OCI-LY7 (cell line): ENCODE measurements around the gene ROBO1. TPM values are rescaled to one million over a fixed set of nuclear protein-coding genes. Genes with fewer than 3 reads are reported as not detected.

ENCODE experiments used
- BruUV-seq: library from RNA; stranded (reverse); fragments of 400-500 nt; replicated peaks from 2 replicates; lab custom pipeline; 2021; lab: Mats Ljungman, UMichigan
- CTCF ChIA-PET: fragments of 300-600 bp; sonication (Branson Sonifier 250); formaldehyde crosslinking; loops from one replicate; lab custom pipeline; 2022; ENCODE audit warnings: antibody characterized with exemption; ENCODE audit not compliant: unreplicated experiment; lab: Charles Lee
- POLR2A ChIA-PET: fragments of 300-600 bp; sonication (Branson Sonifier 250); formaldehyde crosslinking; loops from one replicate; lab custom pipeline; 2022; ENCODE audit warnings: antibody characterized with exemption; lab: Charles Lee
- DNase-seq: peaks from one replicate; pipeline ENCODE4 v3.0.0-alpha.2; 2015; ENCODE audit warnings: low spot score
- H2AFZ ChIP-seq: fragments of 200-600 bp; sonication (generic), shearing (Covaris generic); 2 replicates; pipeline ENCODE4 v1.6.1; 2014; ENCODE audit warnings: mild to moderate bottlenecking, antibody characterized with exemption, low read length, moderate library complexity
- H3K27ac ChIP-seq: fragments of 200-600 bp; sonication (generic); 2 replicates; pipeline ENCODE4 v1.5.1; 2014; ENCODE audit warnings: mixed run types, low read depth, mild to moderate bottlenecking, moderate library complexity, low read length, inconsistent platforms; ENCODE audit not compliant: poor library complexity, severe bottlenecking
- H3K36me3 ChIP-seq: fragments of 200-600 bp; sonication (generic); 2 replicates; pipeline ENCODE4 v1.6.1; 2014; ENCODE audit warnings: mild to moderate bottlenecking, antibody characterized with exemption, low read length, moderate library complexity, mixed read lengths; ENCODE audit not compliant: insufficient read depth
- H3K4me1 ChIP-seq: fragments of 200-600 bp; sonication (generic); 2 replicates; pipeline ENCODE4 v1.5.1; 2014; ENCODE audit warnings: mild to moderate bottlenecking, low read length; ENCODE audit not compliant: insufficient read depth, poor library complexity, severe bottlenecking
- H3K4me2 ChIP-seq: fragments of 200-600 bp; sonication (generic); 2 replicates; pipeline ENCODE4 v1.6.1; 2014; ENCODE audit warnings: mild to moderate bottlenecking, low read length
- H3K4me3 ChIP-seq: fragments of 200-600 bp; sonication (generic); 2 replicates; pipeline ENCODE4 v1.5.1; 2014; ENCODE audit warnings: mild to moderate bottlenecking, low read depth, low read length; ENCODE audit not compliant: poor library complexity, severe bottlenecking
- H3K79me2 ChIP-seq: fragments of 200-600 bp; sonication (generic); 2 replicates; pipeline ENCODE4 v1.6.1; 2016; ENCODE audit warnings: low read depth, mild to moderate bottlenecking, low read length, moderate library complexity, mixed read lengths; ENCODE audit not compliant: insufficient read depth
- H3K9me2 ChIP-seq: fragments of 200-600 bp; sonication (generic); 2 replicates; pipeline ENCODE4 v1.6.1; 2016; ENCODE audit warnings: mild to moderate bottlenecking, low read length, mixed read lengths; ENCODE audit not compliant: insufficient read depth
- H3K9me3 ChIP-seq: fragments of 200-600 bp; sonication (generic); 2 replicates; pipeline ENCODE4 v1.6.1; 2014; ENCODE audit warnings: mild to moderate bottlenecking, mixed run types, low read length, mixed read lengths
- H4K20me1 ChIP-seq: fragments of 200-600 bp; sonication (generic); 2 replicates; pipeline ENCODE4 v1.6.1; 2014; ENCODE audit warnings: mild to moderate bottlenecking, antibody characterized with exemption, low read length, moderate library complexity, mixed read lengths; ENCODE audit not compliant: insufficient read depth
- EZH2phosphoT487 ChIP-seq: fragments of 200-600 bp; sonication (generic); IDR thresholded peaks from 2 replicates; pipeline ENCODE4 v1.6.1; 2018; ENCODE audit warnings: low read depth, borderline replicate concordance, mild to moderate bottlenecking, mixed run types, antibody characterized with exemption, low read length, moderate library complexity, mixed read lengths
- intact Hi-C: fragments of 100-400 bp; cut with micrococcal nuclease; formaldehyde crosslinking; loops from one replicate; pipeline ENCODE4 v1.10.0; 2022; ENCODE audit not compliant: unreplicated experiment
- total RNA-seq, 2 experiments: library from RNA; depleted of rRNA in 1 of 2; stranded (reverse); fragments of >200 nt in 1 of 2; shearing (Covaris generic) in 1 of 2; gene quantifications; 2 replicates each; pipeline ENCODE4 v1.2.3, GENCODE V29; 2014 to 2022
- TF ChIP-seq, protein P1 (sequence below): fragments of 200-600 bp; sonication (generic); conservative IDR thresholded peaks from 2 replicates; pipeline ENCODE4 v1.5.1; 2014; ENCODE audit warnings: mild to moderate bottlenecking, antibody characterized with exemption, low read length, moderate library complexity, mixed read lengths

ROBO1 gene
- total RNA-seq, 2 experiments from 2014 or later: not detected

DNA sequence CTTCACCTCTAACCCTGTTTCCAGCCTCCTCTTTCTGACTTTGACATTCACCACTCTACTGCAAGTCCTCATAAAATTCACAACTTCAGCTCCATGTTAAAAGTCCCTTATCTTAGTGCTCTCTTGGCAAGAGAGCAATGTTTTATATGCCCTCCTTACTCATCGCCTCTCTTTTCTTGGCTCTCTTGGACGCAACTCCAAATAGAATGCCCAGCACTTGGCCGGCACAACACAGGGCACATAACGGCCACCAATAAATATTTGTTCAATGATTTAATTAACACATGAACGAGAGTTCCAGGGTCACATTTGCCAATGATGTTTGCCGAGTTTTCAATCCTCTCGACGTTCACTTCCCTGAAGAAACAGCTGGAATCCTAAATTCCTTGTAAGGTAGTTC, 401.4 kb downstream of the ROBO1 start:
- Histone ChIP-seq H3K4me3 (no peak overlapping the region), H3K4me1 (no peaks in the 10 kb centered on the region), H3K9me3 (no peaks in the 10 kb centered on the region), H2AFZ (no peak overlapping the region), H3K9me2 (no peaks in the 10 kb centered on the region), H4K20me1 (no peaks in the 10 kb centered on the region; the same call in 1 of the 2 replicates), H3K36me3 (no peaks in the 10 kb centered on the region), H3K4me2 (no peak overlapping the region), H3K27ac (no peak overlapping the region), H3K79me2 (no peaks in the 10 kb centered on the region)
- no TSS peak for BruUV-seq
- no peak for DNase-seq
- POLR2A ChIA-PET: interaction anchor here (0.6 kb wide), 1 partner anchor 9 kb away, joined by 3 read pairs; no protein-coding TSS in a partner anchor
- intact Hi-C loops: no loop called here
- TF ChIP-seq, protein P1, sequence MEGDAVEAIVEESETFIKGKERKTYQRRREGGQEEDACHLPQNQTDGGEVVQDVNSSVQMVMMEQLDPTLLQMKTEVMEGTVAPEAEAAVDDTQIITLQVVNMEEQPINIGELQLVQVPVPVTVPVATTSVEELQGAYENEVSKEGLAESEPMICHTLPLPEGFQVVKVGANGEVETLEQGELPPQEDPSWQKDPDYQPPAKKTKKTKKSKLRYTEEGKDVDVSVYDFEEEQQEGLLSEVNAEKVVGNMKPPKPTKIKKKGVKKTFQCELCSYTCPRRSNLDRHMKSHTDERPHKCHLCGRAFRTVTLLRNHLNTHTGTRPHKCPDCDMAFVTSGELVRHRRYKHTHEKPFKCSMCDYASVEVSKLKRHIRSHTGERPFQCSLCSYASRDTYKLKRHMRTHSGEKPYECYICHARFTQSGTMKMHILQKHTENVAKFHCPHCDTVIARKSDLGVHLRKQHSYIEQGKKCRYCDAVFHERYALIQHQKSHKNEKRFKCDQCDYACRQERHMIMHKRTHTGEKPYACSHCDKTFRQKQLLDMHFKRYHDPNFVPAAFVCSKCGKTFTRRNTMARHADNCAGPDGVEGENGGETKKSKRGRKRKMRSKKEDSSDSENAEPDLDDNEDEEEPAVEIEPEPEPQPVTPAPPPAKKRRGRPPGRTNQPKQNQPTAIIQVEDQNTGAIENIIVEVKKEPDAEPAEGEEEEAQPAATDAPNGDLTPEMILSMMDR: no peak
- TF ChIP-seq EZH2phosphoT487: no peak
- CTCF ChIA-PET: no interaction called here

DNA sequence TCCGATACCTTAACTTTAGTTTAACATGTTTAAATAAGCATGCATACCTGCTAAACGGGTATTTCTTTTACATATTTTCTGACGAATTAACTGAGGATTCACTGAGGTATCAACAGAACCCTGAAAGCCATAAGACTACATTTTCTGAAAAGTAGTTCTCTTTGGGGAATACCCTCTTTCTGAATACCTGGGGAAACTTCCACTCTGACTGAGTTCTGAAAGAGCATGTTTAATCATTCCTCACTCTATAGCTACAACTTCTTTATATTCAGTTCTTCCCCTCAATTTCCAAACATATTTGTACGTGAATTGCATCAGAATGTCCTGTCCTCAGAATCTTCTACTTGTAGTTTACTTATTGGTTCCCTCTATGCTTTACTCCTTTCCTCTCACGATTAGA, 403.0 kb downstream of the ROBO1 start:
- H3K79me2 ChIP-seq: no peaks in the 10 kb centered on the region
- H3K9me2 ChIP-seq: no peaks in the 10 kb centered on the region
- TF ChIP-seq EZH2phosphoT487: no peak
- TF ChIP-seq, protein P1: no peak
- H3K4me1 ChIP-seq: no peaks in the 10 kb centered on the region
- H3K4me2 ChIP-seq: no peak overlapping the region
- no peak overlapping the region for H3K4me3 ChIP-seq
- no peak overlapping the region for H3K27ac ChIP-seq
- H2AFZ ChIP-seq: no peak overlapping the region
- ChIA-PET CTCF (no interaction called here), POLR2A (interaction anchor here (1.1 kb wide), 1 partner anchor 9 kb away, joined by 3 read pairs; no protein-coding TSS in a partner anchor)
- DNase-seq: no peak
- intact Hi-C loops: loop anchor here (5.0 kb wide), 1 partner anchor 707 kb away; no protein-coding TSS in a partner anchor
- no TSS peak for BruUV-seq
- H3K9me3 ChIP-seq: no peaks in the 10 kb centered on the region
- H4K20me1 ChIP-seq: no peaks in the 10 kb centered on the region; the same call in 1 of the 2 replicates
- no peaks in the 10 kb centered on the region for H3K36me3 ChIP-seq

DNA sequence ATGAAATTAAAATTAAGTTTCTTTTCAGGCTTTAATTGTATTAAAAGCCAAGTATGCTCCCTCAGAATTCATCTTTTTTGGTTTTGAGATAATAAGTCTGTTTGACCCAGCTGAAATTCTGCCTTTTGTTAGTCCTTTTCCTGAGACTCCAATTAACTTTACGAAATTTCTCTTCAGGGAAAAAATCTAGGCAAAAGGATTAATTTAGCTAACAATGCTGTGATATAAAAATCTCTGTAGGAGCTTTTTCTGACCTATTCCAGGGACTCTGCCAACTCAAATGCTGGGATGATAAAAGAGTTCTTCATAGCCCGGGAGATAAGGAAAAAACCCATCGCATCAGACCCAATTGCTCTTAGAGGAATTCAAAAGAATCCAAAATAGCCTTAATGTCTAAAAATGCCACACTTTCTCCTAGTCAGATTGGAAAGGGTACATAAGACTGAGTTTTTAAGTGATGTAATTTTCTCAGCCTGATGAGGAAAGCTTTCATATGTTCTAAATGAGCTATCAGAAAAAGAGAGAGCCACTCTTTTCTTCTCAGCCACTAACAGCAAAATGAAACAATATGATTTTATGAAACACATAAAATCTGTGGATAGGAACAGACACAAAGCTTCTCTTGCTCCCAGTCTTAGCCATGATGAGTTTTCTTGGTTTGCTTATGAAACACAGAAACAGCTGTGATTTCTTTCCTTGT, 405.1 kb downstream of the ROBO1 start:
- Histone ChIP-seq H4K20me1 (no peaks in the 10 kb centered on the region; the same call in 1 of the 2 replicates), H3K9me3 (no peaks in the 10 kb centered on the region), H3K9me2 (no peaks in the 10 kb centered on the region), H3K27ac (no peak overlapping the region), H3K4me2 (no peak overlapping the region), H3K4me1 (no peaks in the 10 kb centered on the region), H2AFZ (no peak overlapping the region), H3K4me3 (no peak overlapping the region), H3K79me2 (no peaks in the 10 kb centered on the region), H3K36me3 (no peaks in the 10 kb centered on the region)
- intact Hi-C loops: loop anchor here (5.0 kb wide), 1 partner anchor 705 kb away; no protein-coding TSS in a partner anchor
- no TSS peak for BruUV-seq
- no peak for TF ChIP-seq EZH2phosphoT487
- TF ChIP-seq, protein P1: no peak
- ChIA-PET POLR2A (interaction anchor here (0.6 to 0.8 kb wide), 2 partner anchors 59 to 86 kb away, joined by 3 to 4 read pairs; no protein-coding TSS in a partner anchor), CTCF (no interaction called here)
- no peak for DNase-seq
